ENCODE data around the gene MIF4GD. TPM values are rescaled to one million over a fixed set of nuclear protein-coding genes. Genes with fewer than 3 reads are reported as not detected.
"Not testable (repeated sequence)": the region's sequence is repeated elsewhere in the genome, so short reads cannot be mapped to it uniquely, and the experiment has no call there.

The MIF4GD gene
- total and polyA plus RNA-seq, 2 experiments from 2014 or later, result 11.3 to 15.9 TPM

GRCh38 chr17:75280189-75280588 lies 9.2 kb upstream of the MIF4GD start:
- H3K4me3 Mint-ChIP-seq; H3K9me3 Mint-ChIP-seq; H3K9me2 ChIP-seq (ENCODE audit: insufficient read depth); ATAC-seq; H3K27me3 ChIP-seq (ENCODE audit: insufficient read depth); H3F3A ChIP-seq (replicated peaks; ENCODE audit: low read depth); H3K4me1 ChIP-seq (ENCODE audit: insufficient read depth); DNase-seq (ENCODE audit: low spot score); H3K27ac ChIP-seq (ENCODE audit: low read depth); H3K4me3 ChIP-seq; H3K27me3 Mint-ChIP-seq (ENCODE audit: insufficient read depth, low read depth, poor library complexity); H3K79me2 ChIP-seq (replicated peaks; ENCODE audit: insufficient read depth); H4K20me1 ChIP-seq (replicated peaks; ENCODE audit: insufficient read depth); H3K4me2 ChIP-seq; H3K36me3 ChIP-seq (ENCODE audit: insufficient read depth); H2AFZ ChIP-seq; H3K4me1 Mint-ChIP-seq; H3K27ac Mint-ChIP-seq: not testable (repeated sequence)
- peaks cover 26% of the 10 kb centered on the region for H3K36me3 Mint-ChIP-seq (ENCODE audit: low read depth)

GRCh38 chr17:75277664-75278071 lies 6.6 kb upstream of the MIF4GD start:
- DNase-seq (ENCODE audit: low spot score) (no peak), ATAC-seq (no peak)
- no peak overlapping the region for H3K27ac Mint-ChIP-seq
- TF ChIP-seq STAT1 (IDR thresholded peaks at IDR 0.05; ENCODE audit: unreplicated experiment) (no peak), JUNB (IDR thresholded peaks at IDR 0.05; ENCODE audit: unreplicated experiment) (no peak), ZNF114 (CRISPR knock-in tag; IDR thresholded peaks at IDR 0.05) (no peak), EZH2 (IDR thresholded peaks at IDR 0.05; ENCODE audit: low read depth, unreplicated experiment) (no peak), ZNF331 (CRISPR knock-in tag; IDR thresholded peaks at IDR 0.05; ENCODE audit: low read depth) (no peak), CREB1 (CRISPR knock-in tag; IDR thresholded peaks at IDR 0.05; ENCODE audit: low read depth) (no peak), NANOG (IDR thresholded peaks at IDR 0.05; ENCODE audit: borderline replicate concordance) (no peak), ETS1 (IDR thresholded peaks at IDR 0.05) (no peak)
- H3K4me3 Mint-ChIP-seq, result no peak overlapping the region
- Histone ChIP-seq H3K79me2 (replicated peaks; ENCODE audit: insufficient read depth) (no peaks in the 10 kb centered on the region), H3K27ac (ENCODE audit: low read depth) (no peak overlapping the region), H3K4me2 (no peak overlapping the region), H3F3A (replicated peaks; ENCODE audit: low read depth) (peaks cover 6% of the 10 kb centered on the region; the same call in 1 of the 2 replicates), H3K36me3 (ENCODE audit: insufficient read depth) (0 out of 2 replicates have a peak, but pooled peaks cover 9% of the 10 kb centered on the region), H3K4me1 (ENCODE audit: insufficient read depth) (no peaks in the 10 kb centered on the region), H2AFZ (no peak overlapping the region), H3K9me2 (ENCODE audit: insufficient read depth) (no peaks in the 10 kb centered on the region), H3K27me3 (ENCODE audit: insufficient read depth) (no peaks in the 10 kb centered on the region), H4K20me1 (replicated peaks; ENCODE audit: insufficient read depth) (no peaks in the 10 kb centered on the region), H3K4me3 (no peak overlapping the region)
- peaks cover 24% of the 10 kb centered on the region for H3K36me3 Mint-ChIP-seq (ENCODE audit: low read depth)
- peaks cover 8% of the 10 kb centered on the region for H3K27me3 Mint-ChIP-seq (ENCODE audit: insufficient read depth, low read depth, poor library complexity)
- no peaks in the 10 kb centered on the region for H3K9me3 Mint-ChIP-seq
- no peaks in the 10 kb centered on the region for H3K4me1 Mint-ChIP-seq

GRCh38 chr17:75273977-75274708 lies 3.1 kb upstream of the MIF4GD start:
- H3K4me2 ChIP-seq, result no peak overlapping the region
- Mint-ChIP-seq H3K9me3 (no peaks in the 10 kb centered on the region), H3K27me3 (ENCODE audit: insufficient read depth, low read depth, poor library complexity) (peaks cover 12% of the 10 kb centered on the region), H3K4me1 (peaks cover 10% of the 10 kb centered on the region), H3K36me3 (ENCODE audit: low read depth) (peaks cover 14% of the 10 kb centered on the region), H3K27ac (no peak overlapping the region), H3K4me3 (no peak overlapping the region; the same call in 2 of the 3 replicates)
- H3K4me1 ChIP-seq (ENCODE audit: insufficient read depth), result 0 out of 2 replicates have a peak, but pooled peaks cover under 1% of the 10 kb centered on the region
- no peak overlapping the region for H2AFZ ChIP-seq
- H3K27me3 ChIP-seq (ENCODE audit: insufficient read depth), result no peaks in the 10 kb centered on the region
- no peak for ATAC-seq
- H3K9me2 ChIP-seq (ENCODE audit: insufficient read depth), result no peaks in the 10 kb centered on the region
- H3K36me3 ChIP-seq (ENCODE audit: insufficient read depth), result no peaks in the 10 kb centered on the region
- peaks cover 20% of the 10 kb centered on the region for H3F3A ChIP-seq (replicated peaks; ENCODE audit: low read depth)
- H3K79me2 ChIP-seq (replicated peaks; ENCODE audit: insufficient read depth), result no peaks in the 10 kb centered on the region
- H4K20me1 ChIP-seq (replicated peaks; ENCODE audit: insufficient read depth), result no peaks in the 10 kb centered on the region
- H3K27ac ChIP-seq (ENCODE audit: low read depth), result no peak overlapping the region
- H3K4me3 ChIP-seq, result no peak overlapping the region
- no peak for DNase-seq (ENCODE audit: low spot score)
- TF ChIP-seq POLR2AphosphoS5 (IDR thresholded peaks at IDR 0.05; ENCODE audit: low read depth), result no peak
- TF ChIP-seq REST (IDR thresholded peaks at IDR 0.05; ENCODE audit: unreplicated experiment), result no peak
- no peak for TF ChIP-seq CREB1 (CRISPR knock-in tag; IDR thresholded peaks at IDR 0.05; ENCODE audit: low read depth)
- no peak for TF ChIP-seq EZH2phosphoT487 (IDR thresholded peaks at IDR 0.05; ENCODE audit: unreplicated experiment)
- no peak for TF ChIP-seq JUNB (IDR thresholded peaks at IDR 0.05; ENCODE audit: unreplicated experiment)
- TF ChIP-seq ETS1 (IDR thresholded peaks at IDR 0.05), result no peak
- no peak for TF ChIP-seq CTCF (conservative IDR thresholded peaks at IDR 0.05; ENCODE audit: low read depth in 2 of 2)
